HG03521 (cell line): Measurements from ENCODE around the gene HSPA12B.

Experiments used
- ATAC-seq: cut with Tn5 transposase; IDR thresholded peaks from one replicate; pipeline ENCODE4 v1.9.1; 2021; ENCODE audit warnings: mild to moderate bottlenecking, moderate library complexity; ENCODE audit not compliant: unreplicated experiment

Gene HSPA12B

GRCh38 chr20:3728354-3728753, 4.1 kb upstream of the HSPA12B start:
- ATAC-seq: no peak

GRCh38 chr20:3728876-3729275, 3.6 kb upstream of the HSPA12B start:
- ATAC-seq: no peak

- ATAC-seq: no peak
Measured at GRCh38 chr20:3729378-3729777, 3.1 kb upstream of the HSPA12B start.

GRCh38 chr20:3729811-3730540, 2.5 kb upstream of the HSPA12B start:
- no peak for ATAC-seq

- ATAC-seq: no peak
Measured at GRCh38 chr20:3730803-3731672, 1.4 kb upstream of the HSPA12B start.

GRCh38 chr20:3731944-3732326, 550 bp upstream of the HSPA12B start:
- no peak for ATAC-seq

GRCh38 chr20:3733119-3733995, 872 bp downstream of the HSPA12B start:
- ATAC-seq: no peak

- no peak for ATAC-seq
Measured at GRCh38 chr20:3734111-3734843, 1.8 kb downstream of the HSPA12B start.

- ATAC-seq: no peak
Measured at GRCh38 chr20:3735768-3736167, 3.3 kb downstream of the HSPA12B start.

- ATAC-seq: no peak
Measured at GRCh38 chr20:3738111-3739053, 5.9 kb downstream of the HSPA12B start.

- ATAC-seq: no peak
Measured at GRCh38 chr20:3739054-3739925, 6.8 kb downstream of the HSPA12B start.

- ATAC-seq: no peak
Measured at GRCh38 chr20:3739926-3740451, 7.5 kb downstream of the HSPA12B start.

- no peak for ATAC-seq
Measured at GRCh38 chr20:3740615-3741301, 8.3 kb downstream of the HSPA12B start.

- ATAC-seq: no peak
Measured at GRCh38 chr20:3741836-3742458, 9.5 kb downstream of the HSPA12B start.

- no peak for ATAC-seq
Measured at GRCh38 chr20:3743251-3743650, 10.8 kb downstream of the HSPA12B start.

GRCh38 chr20:3744037-3744436, 11.6 kb downstream of the HSPA12B start:
- ATAC-seq: no peak
